Measurements from ENCODE around the gene NRXN3. TPM values are rescaled to one million over a fixed set of nuclear protein-coding genes. Genes with fewer than 3 reads are reported as not detected.

NRXN3 gene
- total and polyA plus RNA-seq, 4 donors: 0.07 to 1.2 (median 0.23) TPM

DNA sequence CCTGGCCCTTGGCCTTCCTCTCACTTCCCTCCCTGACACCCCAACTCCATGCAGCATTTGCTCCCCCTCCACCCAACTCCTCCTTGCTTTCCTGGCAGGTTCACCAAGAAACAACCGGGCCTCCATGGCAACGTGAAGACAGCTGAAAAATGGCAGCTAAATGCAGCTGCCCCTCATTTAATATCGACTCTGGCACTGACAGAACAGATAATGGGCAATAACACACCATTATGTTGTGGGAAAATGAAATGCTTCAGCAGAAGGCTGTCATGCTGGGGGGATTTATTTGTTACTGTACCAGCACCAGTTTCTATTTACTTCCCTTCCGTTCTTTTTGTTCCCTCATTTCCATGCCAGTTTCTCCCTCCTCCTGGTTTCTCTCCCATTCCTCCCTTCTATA is 440.8 kb downstream of the NRXN3 start:
- Histone ChIP-seq H3K9me3 (ENCODE audit: control insufficient read depth in 4 of 4, low read length in 3 of 4) (no peaks in the 10 kb centered on the region), H3K9ac (ENCODE audit: low read depth in 1 of 2, low read length in 2 of 2) (no peak overlapping the region), H3K27me3 (ENCODE audit: control insufficient read depth in 4 of 4, insufficient read depth in 4 of 4, low read length in 3 of 4) (peaks cover 0 to 3% (median 1%) of the 10 kb centered on the region in 4 donors), H3K4me3 (ENCODE audit: low read depth in 1 of 3, low read length in 3 of 3) (no peak overlapping the region), H3K4me1 (ENCODE audit: control insufficient read depth in 4 of 4, insufficient read depth in 4 of 4, low read length in 3 of 4) (no peaks in the 10 kb centered on the region), H3K27ac (ENCODE audit: low read depth in 1 of 2, low read length in 2 of 2) (no peak overlapping the region), H3K36me3 (ENCODE audit: control insufficient read depth in 4 of 4, insufficient read depth in 3 of 4, low read depth in 1 of 4, low read length in 3 of 4) (no peaks in the 10 kb centered on the region)
- TF ChIP-seq CTCF (IDR thresholded peaks at IDR 0.05; ENCODE audit: low read depth, low read length, missing input control): no peak
- TF ChIP-seq TAF1 (conservative IDR thresholded peaks at IDR 0.05): no peak
- no peak for TF ChIP-seq HNF4G (IDR thresholded peaks at IDR 0.05)
- TF ChIP-seq FOXA1 (IDR thresholded peaks at IDR 0.05): no peak
- no peak for TF ChIP-seq ZBTB33 (IDR thresholded peaks at IDR 0.05)
- TF ChIP-seq ATF3 (IDR thresholded peaks at IDR 0.05): no peak
- no peak for TF ChIP-seq EGR1 (IDR thresholded peaks at IDR 0.05; ENCODE audit: low read depth in 2 of 2)
- no peak for TF ChIP-seq NR2F2 (IDR thresholded peaks at IDR 0.05)
- no peak for TF ChIP-seq HNF4A (conservative IDR thresholded peaks at IDR 0.05)
- TF ChIP-seq GABPA (IDR thresholded peaks at IDR 0.05 in 1 of 2, conservative IDR thresholded peaks at IDR 0.05 in 1 of 2): no peak
- TF ChIP-seq JUND (IDR thresholded peaks at IDR 0.05): no peak
- TF ChIP-seq RAD21 (IDR thresholded peaks at IDR 0.05): no peak
- no peak for TF ChIP-seq RXRA (IDR thresholded peaks at IDR 0.05)
- no peak for TF ChIP-seq SP1 (IDR thresholded peaks at IDR 0.05)
- TF ChIP-seq, protein P1, sequence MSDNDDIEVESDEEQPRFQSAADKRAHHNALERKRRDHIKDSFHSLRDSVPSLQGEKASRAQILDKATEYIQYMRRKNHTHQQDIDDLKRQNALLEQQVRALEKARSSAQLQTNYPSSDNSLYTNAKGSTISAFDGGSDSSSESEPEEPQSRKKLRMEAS (IDR thresholded peaks at IDR 0.05): no peak
- TF ChIP-seq YY1 (IDR thresholded peaks at IDR 0.05): no peak
- TF ChIP-seq, protein P2, sequence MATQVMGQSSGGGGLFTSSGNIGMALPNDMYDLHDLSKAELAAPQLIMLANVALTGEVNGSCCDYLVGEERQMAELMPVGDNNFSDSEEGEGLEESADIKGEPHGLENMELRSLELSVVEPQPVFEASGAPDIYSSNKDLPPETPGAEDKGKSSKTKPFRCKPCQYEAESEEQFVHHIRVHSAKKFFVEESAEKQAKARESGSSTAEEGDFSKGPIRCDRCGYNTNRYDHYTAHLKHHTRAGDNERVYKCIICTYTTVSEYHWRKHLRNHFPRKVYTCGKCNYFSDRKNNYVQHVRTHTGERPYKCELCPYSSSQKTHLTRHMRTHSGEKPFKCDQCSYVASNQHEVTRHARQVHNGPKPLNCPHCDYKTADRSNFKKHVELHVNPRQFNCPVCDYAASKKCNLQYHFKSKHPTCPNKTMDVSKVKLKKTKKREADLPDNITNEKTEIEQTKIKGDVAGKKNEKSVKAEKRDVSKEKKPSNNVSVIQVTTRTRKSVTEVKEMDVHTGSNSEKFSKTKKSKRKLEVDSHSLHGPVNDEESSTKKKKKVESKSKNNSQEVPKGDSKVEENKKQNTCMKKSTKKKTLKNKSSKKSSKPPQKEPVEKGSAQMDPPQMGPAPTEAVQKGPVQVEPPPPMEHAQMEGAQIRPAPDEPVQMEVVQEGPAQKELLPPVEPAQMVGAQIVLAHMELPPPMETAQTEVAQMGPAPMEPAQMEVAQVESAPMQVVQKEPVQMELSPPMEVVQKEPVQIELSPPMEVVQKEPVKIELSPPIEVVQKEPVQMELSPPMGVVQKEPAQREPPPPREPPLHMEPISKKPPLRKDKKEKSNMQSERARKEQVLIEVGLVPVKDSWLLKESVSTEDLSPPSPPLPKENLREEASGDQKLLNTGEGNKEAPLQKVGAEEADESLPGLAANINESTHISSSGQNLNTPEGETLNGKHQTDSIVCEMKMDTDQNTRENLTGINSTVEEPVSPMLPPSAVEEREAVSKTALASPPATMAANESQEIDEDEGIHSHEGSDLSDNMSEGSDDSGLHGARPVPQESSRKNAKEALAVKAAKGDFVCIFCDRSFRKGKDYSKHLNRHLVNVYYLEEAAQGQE (IDR thresholded peaks at IDR 0.05): no peak
- no peak for TF ChIP-seq FOXA2 (IDR thresholded peaks at IDR 0.05)
- WGBS: 74% methylated on average over 4 of the region's 4 CpGs
- no peak for DNase-seq (ENCODE audit: low spot score)
